Activated CD4-positive, CD25-positive, alpha-beta regulatory T cell treated with anti-CD3 and anti-CD28 coated beads, Interleukin-2, amount 50 U/mL, for 24 hours (primary cell): ENCODE measurements around the gene ALDH1A2.
"Not testable (repeated sequence)": the region's sequence is repeated elsewhere in the genome, so short reads cannot be mapped to it uniquely, and the experiment has no call there.

Source experiments
- ATAC-seq, 2 donors: fragments of 150-1000 bp; cut with Tn5 transposase; one replicate each; pipeline ENCODE4 v1.10.0; 2021; ENCODE audit warnings: mild to moderate bottlenecking in 1 of 2, moderate library complexity in 1 of 2

ALDH1A2 gene

GRCh38 chr15:58065445-58066041 is at the start of gene ALDH1A2:
ALDH1A2 (minus strand) TSS chr15:58065711; CDS start chr15:58065650, 61 bp downstream.
- ATAC-seq: no peak

GRCh38 chr15:58114812-58115211 is 49.3 kb upstream of the ALDH1A2 start:
- no peak for ATAC-seq

DNA sequence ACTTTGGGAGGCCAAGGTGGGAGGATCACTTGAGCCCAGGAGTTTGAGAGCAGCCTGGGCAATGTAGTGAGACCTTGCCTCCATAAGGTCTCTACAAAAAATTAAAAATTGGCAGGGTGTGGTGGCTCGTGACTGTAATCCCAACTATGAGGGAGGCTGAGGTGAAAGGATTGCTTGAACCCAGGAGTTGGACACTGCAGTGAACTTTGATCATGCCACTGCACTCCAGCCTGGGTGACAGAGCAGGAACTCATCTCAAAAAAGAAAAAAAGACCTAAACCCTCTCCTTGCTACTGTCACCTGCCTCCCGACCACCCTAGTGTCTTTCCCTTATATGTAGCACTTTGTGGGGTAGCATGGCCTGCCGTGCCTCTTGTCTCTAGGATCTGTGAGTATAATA is 48.9 kb upstream of the ALDH1A2 start:
- no peak for ATAC-seq

DNA sequence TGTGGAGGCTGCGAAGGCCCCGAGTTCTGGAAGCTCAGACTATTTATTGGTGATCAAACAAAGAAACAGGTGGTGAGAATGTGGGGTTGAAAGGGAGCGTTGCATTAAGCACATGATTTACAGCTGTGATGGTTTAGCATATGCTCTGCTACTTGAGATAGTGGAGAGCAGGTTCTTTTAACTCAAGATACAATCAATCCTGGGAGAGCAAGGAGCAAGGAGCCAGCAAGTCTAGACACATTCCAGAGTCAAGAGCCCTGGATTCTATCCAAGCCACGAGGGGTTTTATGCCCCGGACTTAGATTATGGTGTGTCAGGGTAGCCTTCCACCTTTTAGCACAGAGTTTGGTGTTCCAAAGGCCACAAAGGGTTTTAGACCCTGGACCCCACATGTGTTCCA is 47.8 kb upstream of the ALDH1A2 start:
- not testable (repeated sequence) for ATAC-seq

DNA sequence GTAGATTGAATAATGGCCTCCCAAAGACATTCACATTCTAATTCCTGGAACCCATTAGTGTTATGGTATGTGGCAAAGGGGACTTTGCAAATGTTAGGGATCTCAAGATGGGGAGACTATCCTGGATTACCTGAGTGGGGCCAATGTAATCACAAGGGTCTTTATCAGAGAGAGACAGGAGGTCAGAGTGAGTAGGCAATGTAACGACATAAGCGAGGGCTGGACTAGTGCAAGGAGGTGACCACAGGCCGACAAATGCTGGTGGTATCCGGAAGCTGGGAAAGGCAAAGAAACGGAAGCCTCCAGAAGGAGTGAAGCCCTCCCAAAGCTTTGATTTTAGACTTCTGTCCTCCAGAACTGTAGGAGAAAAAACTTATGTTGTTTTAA is 46.2 kb upstream of the ALDH1A2 start:
- ATAC-seq: no peak

DNA sequence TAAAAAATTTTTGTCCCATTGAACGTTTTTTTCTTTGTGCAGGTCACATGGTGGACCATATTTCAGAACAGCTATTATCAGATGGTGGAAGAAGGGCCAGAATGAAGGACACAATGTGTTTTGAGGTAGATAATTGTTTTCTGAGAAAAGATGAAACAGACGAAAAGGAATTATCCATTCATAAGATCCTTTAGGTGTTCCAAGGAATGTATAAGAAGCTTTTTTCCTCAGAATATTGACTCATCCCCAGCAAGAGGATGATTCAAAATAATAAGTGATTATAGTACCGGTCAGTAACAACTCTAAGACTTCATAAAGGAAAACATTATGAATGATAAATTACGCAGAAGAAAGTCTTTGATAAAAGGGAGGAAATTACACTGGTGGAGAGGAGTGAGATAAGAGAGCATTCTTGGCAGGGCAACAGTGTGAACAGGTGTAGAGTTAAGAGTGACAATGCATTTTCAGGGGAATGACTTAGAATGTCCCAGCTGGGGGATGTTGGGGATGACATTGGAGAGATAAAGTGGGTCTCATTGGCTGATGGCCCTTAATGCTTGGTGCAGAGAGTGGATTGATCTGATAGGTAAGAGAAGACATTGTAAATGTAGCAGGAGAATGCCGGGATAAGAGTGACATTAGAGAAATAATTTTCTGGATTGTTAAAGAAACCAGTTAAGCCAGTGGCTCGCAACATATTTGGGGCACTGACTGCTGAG is 45.6 kb upstream of the ALDH1A2 start:
- no peak for ATAC-seq

- ATAC-seq: no peak
Measured at GRCh38 chr15:58109419-58109818, 43.9 kb upstream of the ALDH1A2 start.

DNA sequence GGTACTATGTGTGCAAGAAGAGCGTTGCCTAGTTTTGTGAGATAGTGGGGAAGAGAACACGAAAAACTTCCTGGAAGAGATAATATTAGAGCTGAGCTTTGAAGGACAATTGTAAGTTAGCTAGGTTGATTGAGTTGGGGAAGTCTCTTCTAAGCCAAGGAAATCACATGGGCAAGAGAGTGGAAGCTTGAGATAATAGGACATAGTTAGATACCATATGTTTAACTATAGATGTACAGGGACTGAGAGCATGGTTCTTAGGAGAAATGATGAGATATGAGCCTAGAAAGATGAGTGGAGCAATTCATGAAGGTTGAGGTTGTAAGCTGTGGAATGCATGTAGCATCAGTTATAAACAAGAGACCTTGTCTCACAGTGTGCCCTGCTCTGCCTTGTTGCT is 42.6 kb upstream of the ALDH1A2 start:
- no peak for ATAC-seq

DNA sequence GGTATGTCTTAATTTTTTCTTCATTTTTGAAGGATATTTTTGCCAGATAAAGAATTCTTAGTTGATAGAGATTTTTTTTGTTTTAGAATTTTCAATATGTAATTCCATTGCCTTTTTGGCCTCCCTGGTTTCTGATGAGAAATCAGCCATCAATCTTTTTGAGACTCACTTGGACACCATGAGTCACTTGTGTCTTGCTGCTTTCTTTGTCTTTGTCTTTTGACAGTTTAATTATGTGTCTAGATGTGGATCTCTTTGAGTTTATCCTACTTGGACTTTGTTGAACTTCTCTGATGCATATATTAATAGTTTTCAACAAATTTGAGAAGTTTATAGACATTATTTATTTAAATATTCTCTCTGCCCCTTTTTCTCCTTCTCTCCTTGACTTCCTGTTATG is 38.0 kb upstream of the ALDH1A2 start:
- no peak for ATAC-seq

- no peak for ATAC-seq
Measured at GRCh38 chr15:58096529-58097084, 31.1 kb upstream of the ALDH1A2 start.

DNA sequence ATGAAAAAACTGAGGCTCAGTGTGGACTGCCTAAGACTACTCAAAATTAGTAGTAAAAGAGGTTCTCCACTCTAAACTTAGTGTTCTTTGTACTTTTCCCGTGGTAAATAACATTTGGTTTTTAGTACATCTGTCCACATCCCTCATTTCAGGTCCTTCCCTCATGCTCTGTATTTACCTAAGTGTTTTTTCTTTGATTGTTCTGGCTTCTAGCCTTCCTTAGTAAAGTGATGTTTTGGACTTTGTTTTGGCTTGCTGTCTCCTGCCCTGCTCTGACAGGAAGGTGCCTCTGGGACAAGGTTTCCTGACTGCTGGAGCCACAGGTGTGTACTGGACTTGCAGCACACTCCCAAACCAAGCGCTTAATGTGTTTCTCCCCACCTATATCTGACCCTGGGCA is 29.9 kb upstream of the ALDH1A2 start:
- no peak for ATAC-seq

GRCh38 chr15:58087871-58088270 is 22.4 kb upstream of the ALDH1A2 start:
- no peak for ATAC-seq

DNA sequence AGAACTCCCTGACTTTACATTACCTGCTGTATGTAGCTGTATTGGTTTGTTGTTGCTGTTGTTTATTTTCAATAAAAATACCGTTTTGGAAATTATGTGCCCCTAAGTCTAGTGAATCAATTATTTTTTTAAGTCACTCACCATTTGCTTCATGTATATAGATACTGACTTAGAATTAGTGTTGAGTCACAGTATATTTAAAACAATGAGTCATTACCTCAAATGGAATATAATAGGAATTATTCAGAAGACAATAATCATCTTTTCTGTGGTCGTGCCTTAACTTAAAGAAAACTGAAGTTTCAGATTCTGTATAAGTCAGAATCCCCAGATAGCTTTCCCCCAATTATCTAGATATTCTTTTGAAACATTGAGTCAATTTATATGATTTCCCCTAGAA is 21.0 kb upstream of the ALDH1A2 start:
- ATAC-seq: peak; percentile 33 to 38

GRCh38 chr15:58083526-58083925 is 18.0 kb upstream of the ALDH1A2 start:
- no peak for ATAC-seq

DNA sequence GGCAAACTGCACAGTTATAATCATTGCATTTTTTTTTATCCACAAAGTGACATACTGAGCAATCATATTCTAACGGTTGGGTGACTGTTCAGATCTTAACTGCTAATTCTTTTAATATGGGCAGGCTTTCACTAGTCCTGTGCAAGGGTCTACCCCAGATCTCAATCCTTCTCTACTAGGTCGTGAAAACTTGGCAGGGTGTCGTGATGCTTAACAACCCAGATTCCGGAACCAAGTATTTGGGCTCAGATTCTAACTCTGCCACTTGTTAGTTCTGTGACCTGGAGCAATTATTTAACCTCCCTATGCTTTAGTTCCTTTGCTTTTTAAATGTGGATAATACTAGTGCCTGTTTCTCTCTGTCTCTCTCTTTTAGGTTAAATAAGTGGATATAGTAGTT is 16.4 kb upstream of the ALDH1A2 start:
- ATAC-seq: no peak

- no peak for ATAC-seq
Measured at GRCh38 chr15:58081456-58081855, 15.9 kb upstream of the ALDH1A2 start.

DNA sequence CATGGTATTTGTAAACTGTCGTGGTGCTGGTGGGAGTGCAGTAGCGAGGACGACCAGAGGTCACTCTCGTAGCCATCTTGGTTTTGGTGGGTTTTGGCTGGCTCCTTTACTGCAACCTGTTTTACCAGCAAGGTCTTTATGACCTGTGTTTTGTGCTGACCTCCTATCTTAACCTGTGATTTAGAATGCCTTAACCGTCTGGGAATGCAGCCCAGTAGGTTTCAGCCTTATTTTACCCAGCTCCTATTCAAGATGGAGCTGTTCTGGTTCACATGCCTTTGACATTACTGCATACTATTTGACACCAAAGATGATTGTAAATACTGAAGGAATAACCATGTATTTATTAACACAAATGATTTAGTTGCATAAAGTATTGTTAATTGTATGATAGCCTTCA is 15.4 kb upstream of the ALDH1A2 start:
- not testable (repeated sequence) for ATAC-seq

DNA sequence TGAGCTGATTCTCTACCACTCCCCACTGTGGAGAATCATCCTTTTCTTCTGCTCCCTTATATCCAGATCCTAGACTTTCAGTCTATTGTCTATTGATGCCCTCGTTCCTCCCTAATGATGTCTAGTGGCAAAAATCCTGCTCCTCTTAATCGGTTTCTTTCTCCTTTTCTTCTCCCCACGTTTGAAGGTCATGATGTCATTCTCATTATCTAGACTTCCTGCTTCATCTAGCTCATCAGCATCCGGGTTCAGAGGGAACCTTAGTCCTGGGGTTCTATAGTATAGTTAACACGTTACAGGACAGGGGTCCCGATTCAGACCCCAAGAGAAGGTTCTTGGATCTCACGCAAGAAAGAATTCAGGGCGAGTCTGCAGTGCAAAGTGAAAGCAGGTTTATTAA is 14.9 kb upstream of the ALDH1A2 start:
- no peak for ATAC-seq

GRCh38 chr15:58078591-58078990 is 13.1 kb upstream of the ALDH1A2 start:
- no peak for ATAC-seq

- ATAC-seq: no peak
Measured at GRCh38 chr15:58077427-58077826, 11.9 kb upstream of the ALDH1A2 start.

GRCh38 chr15:58074452-58074851 is 8.9 kb upstream of the ALDH1A2 start:
- no peak for ATAC-seq

GRCh38 chr15:58070801-58071418 is 5.4 kb upstream of the ALDH1A2 start:
- no peak for ATAC-seq

- ATAC-seq: no peak
Measured at GRCh38 chr15:58069008-58069407, 3.5 kb upstream of the ALDH1A2 start.
